HCT116 (cell line): ENCODE results near the gene CTBP2. TPM values are rescaled to one million over a fixed set of nuclear protein-coding genes. Genes with fewer than 3 reads are reported as not detected.

Experiments used
- ATAC-seq: fragments of 200-7000 bp; cut with Tn5 transposase; 2 replicates; pipeline ENCODE4 v1.9.1; 2020; ENCODE audit warnings: mild to moderate bottlenecking, moderate library complexity
- BruUV-seq: library from RNA; stranded (reverse); fragments of 400-500 nt; replicated peaks from 2 replicates; lab custom pipeline; 2021; lab: Mats Ljungman, UMichigan
- CTCF ChIA-PET: fragments of 300-600 bp; sonication (Branson Sonifier 250); formaldehyde crosslinking; loops from one replicate; lab custom pipeline; 2021; ENCODE audit warnings: antibody characterized with exemption; lab: Charles Lee
- POLR2A ChIA-PET: fragments of 300-600, 350-600 bp; sonication (Branson Sonifier 250); formaldehyde crosslinking; loops from one replicate; lab custom pipeline; 2021; ENCODE audit warnings: antibody characterized with exemption; lab: Charles Lee
- RAD21 ChIA-PET, 2 experiments: fragments of 300-600 bp; sonication (Branson Sonifier 250); formaldehyde crosslinking; loops; one replicate each; lab custom pipeline; 2023; ENCODE audit warnings: low total read pairs in 2 of 2; ENCODE audit not compliant: uncharacterized antibody in 2 of 2, unreplicated experiment in 2 of 2, low non-redundant PET in 1 of 2; lab: Charles Lee
- DNase-seq: peaks from one replicate; pipeline ENCODE4 v3.0.0-alpha.2; 2010; ENCODE audit warnings: low read depth, low spot score
- H2AFZ ChIP-seq: fragments of 200-600 bp; shearing (Covaris generic), sonication (generic); 2 replicates; pipeline ENCODE4 v1.6.1; 2017; ENCODE audit warnings: low read depth, mixed run types, mixed read lengths, antibody characterized with exemption, low read length; ENCODE audit not compliant: poor library complexity, severe bottlenecking
- H3K27ac ChIP-seq: 2 replicates; pipeline ENCODE4 v1.5.1; 2012; ENCODE audit warnings: low read depth, low read length
- H3K27me3 ChIP-seq: fragments of 200-600 bp; sonication (generic); 2 replicates; pipeline ENCODE4 v1.6.1; 2016; ENCODE audit warnings: mixed run types, low read length, mixed read lengths; ENCODE audit not compliant: insufficient read depth
- H3K36me3 ChIP-seq, 2 experiments: fragments of 200-500 bp in 1 of 2; fragments of 200-600 bp in 1 of 2; sonication (Bioruptor generic) in 1 of 2; sonication (generic) in 1 of 2; 2 replicates each; pipeline versions ENCODE4 v1.5.1 to v1.6.1; 2014 to 2016; ENCODE audit warnings: low read length in 2 of 2, inconsistent platforms in 1 of 2, mixed read lengths in 1 of 2, mixed run types in 1 of 2; ENCODE audit not compliant: insufficient read depth in 2 of 2, control insufficient read depth in 1 of 2
- H3K4me1 ChIP-seq, 2 experiments: fragments of 200-600 bp in 1 of 2; sonication (generic) in 1 of 2; 2 replicates each; pipeline versions ENCODE4 v1.5.1 to v1.6.1; 2012 to 2017; ENCODE audit warnings: low read length in 2 of 2, inconsistent platforms in 1 of 2, mild to moderate bottlenecking in 1 of 2, mixed read lengths in 1 of 2, mixed run types in 1 of 2, moderate library complexity in 1 of 2; ENCODE audit not compliant: insufficient read depth in 2 of 2, control insufficient read depth in 1 of 2
- H3K4me2 ChIP-seq: fragments of 200-600 bp; sonication (generic); 2 replicates; pipeline ENCODE4 v1.6.1; 2017; ENCODE audit warnings: mixed run types, low read length, mixed read lengths
- H3K4me3 ChIP-seq, 2 experiments: fragments of 200-600 bp in 1 of 2; sonication (generic) in 1 of 2; replicated peaks in 1 of 2; 2 replicates each; pipeline ENCODE4 v1.5.1; 2011 to 2016; ENCODE audit warnings: low read length in 2 of 2, control low read depth in 1 of 2, low read depth in 1 of 2, mild to moderate bottlenecking in 1 of 2, mixed read lengths in 1 of 2, mixed run types in 1 of 2
- H3K79me2 ChIP-seq: fragments of 200-600 bp; sonication (generic); 2 replicates; pipeline ENCODE4 v1.6.1; 2017; ENCODE audit warnings: mild to moderate bottlenecking, mixed run types, low read length, moderate library complexity, mixed read lengths; ENCODE audit not compliant: insufficient read depth
- H3K9ac ChIP-seq: fragments of 200-600 bp; sonication (generic); 2 replicates; pipeline ENCODE4 v1.6.1; 2016; ENCODE audit warnings: low read length, mixed read lengths
- H3K9me2 ChIP-seq: fragments of 200-600 bp; sonication (generic), shearing (Covaris generic); 2 replicates; pipeline ENCODE4 v1.6.1; 2017; ENCODE audit warnings: mixed run types, mild to moderate bottlenecking, moderate library complexity; ENCODE audit not compliant: insufficient read depth
- H3K9me3 ChIP-seq, 2 experiments: fragments of 200-500 bp in 1 of 2; fragments of 200-600 bp in 1 of 2; sonication (Bioruptor generic) in 1 of 2; sonication (generic) in 1 of 2; 2 replicates each; pipeline ENCODE4 v1.6.1; 2014 to 2017; ENCODE audit warnings: low read length in 2 of 2, mixed read lengths in 2 of 2, inconsistent platforms in 1 of 2, low read depth in 1 of 2, mild to moderate bottlenecking in 1 of 2, mixed run types in 1 of 2, moderate library complexity in 1 of 2; ENCODE audit not compliant: control insufficient read depth in 1 of 2, insufficient read depth in 1 of 2
- H4K20me1 ChIP-seq: fragments of 200-600 bp; sonication (generic), shearing (Covaris generic); 2 replicates; pipeline ENCODE4 v1.6.1; 2017; ENCODE audit warnings: mixed run types, mild to moderate bottlenecking, moderate library complexity; ENCODE audit not compliant: insufficient read depth
- CBX3 ChIP-seq: IDR thresholded peaks from 2 replicates; pipeline ENCODE4 v1.6.1; 2012; ENCODE audit warnings: low read depth
- CTCF ChIP-seq, 3 experiments: fragments of 200-600 bp in 1 of 3; sonication (generic) in 1 of 3; IDR thresholded peaks in 2 of 3; conservative IDR thresholded peaks in 1 of 3; 2 replicates each; pipeline ENCODE4 v1.5.1; 2012 to 2017; ENCODE audit warnings: low read depth in 2 of 3, low read length in 2 of 3, antibody characterized with exemption in 1 of 3, borderline replicate concordance in 1 of 3, control low read depth in 1 of 3, mild to moderate bottlenecking in 1 of 3, mixed read lengths in 1 of 3, mixed run types in 1 of 3, moderate library complexity in 1 of 3; ENCODE audit not compliant: insufficient read depth in 1 of 3
- EGR1 ChIP-seq: IDR thresholded peaks from 2 replicates; pipeline ENCODE4 v1.6.1; 2012; ENCODE audit warnings: low read depth
- FOSL1 ChIP-seq: IDR thresholded peaks from 2 replicates; pipeline ENCODE4 v1.6.1; 2012; ENCODE audit warnings: low read depth
- JUND ChIP-seq: IDR thresholded peaks from 2 replicates; pipeline ENCODE4 v1.6.1; 2012
- POLR2AphosphoS5 ChIP-seq: IDR thresholded peaks from 2 replicates; pipeline ENCODE4 v1.6.1; 2011; ENCODE audit warnings: mild to moderate bottlenecking, low read depth, low read length, moderate library complexity
- RAD21 ChIP-seq: IDR thresholded peaks from 2 replicates; pipeline ENCODE4 v1.6.1; 2012; ENCODE audit warnings: low read depth, mild to moderate bottlenecking
- REST ChIP-seq: IDR thresholded peaks from 2 replicates; pipeline ENCODE4 v1.6.1; 2012; ENCODE audit warnings: low read depth
- TCF7L2 ChIP-seq: IDR thresholded peaks from 2 replicates; pipeline ENCODE4 v1.7.0; 2011; ENCODE audit warnings: borderline replicate concordance, inconsistent platforms; ENCODE audit not compliant: insufficient read depth, insufficient read length; ENCODE audit errors: extremely low read depth
- YY1 ChIP-seq: IDR thresholded peaks from 2 replicates; pipeline ENCODE4 v1.6.1; 2011; ENCODE audit warnings: low read length, low read depth, moderate library complexity, mild to moderate bottlenecking; ENCODE audit not compliant: insufficient replicate concordance; ENCODE audit errors: extremely low read depth
- ZFX ChIP-seq: fragments of 450-650 bp; IDR thresholded peaks from 2 replicates; pipeline ENCODE4 v1.6.1; 2017
- ZNF274 ChIP-seq: fragments of 200-500 bp; sonication (Bioruptor generic); IDR thresholded peaks from 2 replicates; pipeline ENCODE4 v1.6.1; 2014; ENCODE audit warnings: mild to moderate bottlenecking, low read depth, low read length, inconsistent platforms
- intact Hi-C: fragments of 100-400 bp; cut with micrococcal nuclease; formaldehyde crosslinking; loops from 2 replicates; pipeline ENCODE4 v1.10.0; 2022
- total RNA-seq: library from RNA; stranded (reverse); gene quantifications from one replicate; pipeline ENCODE4 v1.2.1, GENCODE V29; 2021; ENCODE audit not compliant: unreplicated experiment
- TF ChIP-seq, protein P1 (sequence below): IDR thresholded peaks from 2 replicates; pipeline ENCODE4 v1.6.1; 2011; ENCODE audit warnings: mild to moderate bottlenecking, low read length, moderate library complexity; ENCODE audit not compliant: insufficient replicate concordance; ENCODE audit errors: extremely low read depth
- TF ChIP-seq, protein P2 (sequence below): IDR thresholded peaks from 2 replicates; pipeline ENCODE4 v1.6.1; 2012
- TF ChIP-seq, protein P3 (sequence below): IDR thresholded peaks from 2 replicates; pipeline ENCODE4 v1.6.1; 2012

Gene CTBP2
- total RNA-seq, 1 experiment from 2014 or later: 144 TPM

DNA sequence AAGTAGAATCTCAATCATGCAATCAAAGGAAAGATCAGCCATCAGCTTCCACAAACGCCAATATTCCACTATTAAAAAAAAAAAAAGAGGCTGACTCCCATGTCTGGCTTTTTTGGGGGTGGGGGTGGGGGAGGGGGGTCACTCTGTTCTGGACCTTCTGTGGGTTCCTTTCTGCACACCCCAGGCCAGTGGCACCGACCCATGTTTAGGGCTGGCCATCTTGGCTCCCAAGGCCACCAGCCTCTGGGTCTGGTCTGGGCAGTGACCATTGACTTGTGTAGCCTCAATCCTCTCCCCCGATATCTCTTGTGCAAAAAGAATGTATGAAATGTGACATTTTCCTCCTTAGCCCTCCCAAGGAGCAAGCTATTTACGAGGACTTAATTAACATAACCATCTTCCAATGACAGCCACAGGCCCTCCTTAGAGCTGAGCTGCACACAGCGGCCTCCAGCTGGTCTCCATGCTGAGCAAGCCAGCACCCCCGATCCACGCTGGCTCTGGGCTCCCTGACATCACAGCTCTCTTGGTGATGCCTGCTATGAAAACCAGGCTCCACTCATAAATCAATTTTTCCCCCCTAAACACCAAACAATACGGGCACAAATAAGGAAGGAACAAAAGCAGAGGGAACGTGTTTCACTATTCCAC is 118.4 kb downstream of the CTBP2 start:
- Histone ChIP-seq H2AFZ (no peak overlapping the region), H3K36me3 (no peaks in the 10 kb centered on the region), H3K27me3 (no peaks in the 10 kb centered on the region), H3K9me3 (no peaks in the 10 kb centered on the region), H3K9ac (no peak overlapping the region), H3K4me1 (peaks cover 62 to 83% of the 10 kb centered on the region in 2 experiments), H3K9me2 (no peaks in the 10 kb centered on the region), H3K4me2 (no peak overlapping the region), H3K27ac (no peak overlapping the region), H4K20me1 (no peaks in the 10 kb centered on the region), H3K79me2 (peaks cover 94% of the 10 kb centered on the region), H3K4me3 (no peak overlapping the region)
- no peak for ATAC-seq
- TF ChIP-seq CTCF (IDR thresholded peaks at IDR 0.05 in 2 of 3, conservative IDR thresholded peaks at IDR 0.05 in 1 of 3; ENCODE audit: borderline replicate concordance in 1 of 3, insufficient read depth in 1 of 3, low read depth in 2 of 3, low read length in 2 of 3) (no peak), EGR1 (no peak), FOSL1 (no peak), POLR2AphosphoS5 (no peak), RAD21 (no peak), ZFX (no peak), JUND (no peak), ZNF274 (no peak), YY1 (no peak), TCF7L2 (no peak), CBX3 (no peak), REST (no peak)
- TF ChIP-seq, protein P1, sequence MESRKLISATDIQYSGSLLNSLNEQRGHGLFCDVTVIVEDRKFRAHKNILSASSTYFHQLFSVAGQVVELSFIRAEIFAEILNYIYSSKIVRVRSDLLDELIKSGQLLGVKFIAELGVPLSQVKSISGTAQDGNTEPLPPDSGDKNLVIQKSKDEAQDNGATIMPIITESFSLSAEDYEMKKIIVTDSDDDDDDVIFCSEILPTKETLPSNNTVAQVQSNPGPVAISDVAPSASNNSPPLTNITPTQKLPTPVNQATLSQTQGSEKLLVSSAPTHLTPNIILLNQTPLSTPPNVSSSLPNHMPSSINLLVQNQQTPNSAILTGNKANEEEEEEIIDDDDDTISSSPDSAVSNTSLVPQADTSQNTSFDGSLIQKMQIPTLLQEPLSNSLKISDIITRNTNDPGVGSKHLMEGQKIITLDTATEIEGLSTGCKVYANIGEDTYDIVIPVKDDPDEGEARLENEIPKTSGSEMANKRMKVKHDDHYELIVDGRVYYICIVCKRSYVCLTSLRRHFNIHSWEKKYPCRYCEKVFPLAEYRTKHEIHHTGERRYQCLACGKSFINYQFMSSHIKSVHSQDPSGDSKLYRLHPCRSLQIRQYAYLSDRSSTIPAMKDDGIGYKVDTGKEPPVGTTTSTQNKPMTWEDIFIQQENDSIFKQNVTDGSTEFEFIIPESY: no peak
- TF ChIP-seq, protein P2, sequence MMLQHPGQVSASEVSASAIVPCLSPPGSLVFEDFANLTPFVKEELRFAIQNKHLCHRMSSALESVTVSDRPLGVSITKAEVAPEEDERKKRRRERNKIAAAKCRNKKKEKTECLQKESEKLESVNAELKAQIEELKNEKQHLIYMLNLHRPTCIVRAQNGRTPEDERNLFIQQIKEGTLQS: no peak
- TF ChIP-seq, protein P3, sequence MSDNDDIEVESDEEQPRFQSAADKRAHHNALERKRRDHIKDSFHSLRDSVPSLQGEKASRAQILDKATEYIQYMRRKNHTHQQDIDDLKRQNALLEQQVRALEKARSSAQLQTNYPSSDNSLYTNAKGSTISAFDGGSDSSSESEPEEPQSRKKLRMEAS: no peak
- DNase-seq: no peak
- ChIA-PET CTCF (interaction anchor here (1.5 kb wide), 1 partner anchor 19 kb away, joined by 3 read pairs; no protein-coding TSS in a partner anchor), POLR2A (no interaction called here), RAD21 (no interaction called here)
- intact Hi-C loops: no loop called here
- BruUV-seq: no TSS peak
